ENCODE data around the gene RNF115. TPM values are rescaled to one million over a fixed set of nuclear protein-coding genes. Genes with fewer than 3 reads are reported as not detected.
A peak's percentile ranks its signal among the peaks of the same experiment; 100 is the strongest.

Gene RNF115
- total RNA-seq, 4 donors from 2014 or later: 23.7 to 24.9 (median 23.8) TPM

GRCh38 chr1:145786271-145786670 lies 37.6 kb downstream of the RNF115 start:
- TF ChIP-seq POLR2A (IDR thresholded peaks at IDR 0.05) (no peak), CTCF (IDR thresholded peaks at IDR 0.05) (no peak), EP300 (IDR thresholded peaks at IDR 0.05) (no peak)
- H3K9me3 ChIP-seq: no peaks in the 10 kb centered on the region
- H3K4me3 ChIP-seq: no peak overlapping the region
- H3K27ac ChIP-seq: no peak overlapping the region
- no peaks in the 10 kb centered on the region for H3K27me3 ChIP-seq
- H3K4me1 ChIP-seq: peaks cover 0 to 25% (median 0%) of the 10 kb centered on the region in 4 donors
- 49 to 68% methylated on average over 1 of the region's 1 CpG for WGBS, 2 donors
- no peak for DNase-seq (ENCODE audit: low spot score in 2 of 2)
- peaks cover 0 to 14% (median 0%) of the 10 kb centered on the region in 3 donors for H3K36me3 ChIP-seq

- H3K4me3 ChIP-seq: no peak overlapping the region
Measured at GRCh38 chr1:145785547-145785946, 38.3 kb downstream of the RNF115 start.

DNA sequence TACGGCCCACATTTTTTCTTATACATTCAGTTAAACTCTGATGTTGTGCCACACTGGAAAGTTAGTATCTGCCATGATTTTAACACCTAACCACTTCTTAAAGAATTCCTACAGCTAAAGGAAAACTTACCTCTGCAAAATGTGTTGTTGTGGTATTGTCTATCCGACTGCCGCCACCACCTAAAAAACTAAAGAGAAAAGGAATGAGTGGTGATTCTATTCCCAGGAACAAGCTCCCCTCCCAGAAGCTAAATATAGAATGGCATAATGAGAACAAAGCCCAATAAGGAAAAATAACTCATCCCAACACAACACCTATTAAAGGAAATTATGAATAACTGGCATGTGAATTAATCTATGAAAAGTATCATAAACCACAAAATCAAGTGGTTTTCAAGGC lies 39.5 kb downstream of the RNF115 start:
- Histone ChIP-seq H3K4me1 (peaks cover 0 to 25% (median 0%) of the 10 kb centered on the region in 4 donors), H3K9me3 (no peaks in the 10 kb centered on the region), H3K27ac (no peak overlapping the region), H3K36me3 (peaks cover 0 to 30% (median 0%) of the 10 kb centered on the region in 3 donors), H3K4me3 (no peak overlapping the region), H3K27me3 (no peaks in the 10 kb centered on the region)
- WGBS, 2 donors: 79 to 84% methylated on average over 3 of the region's 3 CpGs
- TF ChIP-seq CTCF (IDR thresholded peaks at IDR 0.05) (no peak), POLR2A (IDR thresholded peaks at IDR 0.05) (no peak), EP300 (IDR thresholded peaks at IDR 0.05) (no peak)
- no peak for DNase-seq (ENCODE audit: low spot score in 2 of 2)

More at GRCh38 chr1:145785547-145785946, 38.3 kb downstream of the RNF115 start:
- no peak for DNase-seq (ENCODE audit: low spot score in 2 of 2)
- Histone ChIP-seq H3K9me3 (no peaks in the 10 kb centered on the region), H3K4me1 (peaks cover 0 to 25% (median 0%) of the 10 kb centered on the region in 4 donors), H3K36me3 (peaks cover 0 to 19% (median 0%) of the 10 kb centered on the region in 3 donors), H3K27ac (no peak overlapping the region), H3K27me3 (no peaks in the 10 kb centered on the region)
- no peak for TF ChIP-seq POLR2A (IDR thresholded peaks at IDR 0.05)
- no peak for TF ChIP-seq EP300 (IDR thresholded peaks at IDR 0.05)
- no peak for TF ChIP-seq CTCF (IDR thresholded peaks at IDR 0.05)
- 83 to 91% methylated on average over 1 of the region's 1 CpG for WGBS, 2 donors

GRCh38 chr1:145782272-145783099 lies 41.4 kb downstream of the RNF115 start:
- Histone ChIP-seq H3K4me1 (peaks cover 0 to 33% (median 0%) of the 10 kb centered on the region in 4 donors), H3K27ac (peak overlapping the region in 2 of 4 donors; percentile 38 to 44), H3K27me3 (no peaks in the 10 kb centered on the region), H3K9me3 (no peaks in the 10 kb centered on the region), H3K4me3 (no peak overlapping the region), H3K36me3 (peaks cover 0 to 21% (median 0%) of the 10 kb centered on the region in 3 donors)
- DNase-seq (ENCODE audit: low spot score in 2 of 2): no peak
- no peak for TF ChIP-seq POLR2A (IDR thresholded peaks at IDR 0.05)
- TF ChIP-seq EP300 (IDR thresholded peaks at IDR 0.05): no peak
- TF ChIP-seq CTCF (IDR thresholded peaks at IDR 0.05): no peak
- WGBS, 2 donors: 80 to 86% methylated on average over 10 of the region's 10 CpGs

GRCh38 chr1:145778146-145778540 lies 45.8 kb downstream of the RNF115 start:
- TF ChIP-seq CTCF (IDR thresholded peaks at IDR 0.05) (no peak), POLR2A (IDR thresholded peaks at IDR 0.05) (no peak), EP300 (IDR thresholded peaks at IDR 0.05) (no peak)
- WGBS, 2 donors: 88 to 95% methylated on average over 1 of the region's 1 CpG
- no peak overlapping the region for H3K27ac ChIP-seq

More at GRCh38 chr1:145778146-145778540, 45.8 kb downstream of the RNF115 start:
- Histone ChIP-seq H3K27me3 (no peaks in the 10 kb centered on the region), H3K4me1 (peaks cover 0 to 24% (median 0%) of the 10 kb centered on the region in 4 donors), H3K9me3 (no peaks in the 10 kb centered on the region), H3K36me3 (peaks cover 0 to 27% (median 0%) of the 10 kb centered on the region in 3 donors), H3K4me3 (no peak overlapping the region)
- DNase-seq (ENCODE audit: low spot score in 2 of 2): no peak

Data from tibial nerve (tissue), 4 donors.